ENCODE measurements around the gene RPL9. TPM values are rescaled to one million over a fixed set of nuclear protein-coding genes. Genes with fewer than 3 reads are reported as not detected.

Gene RPL9
- total RNA-seq, 1 donor from 2014 or later, result 1,701 TPM

GRCh38 chr4:39406763-39407583 is 51.7 kb downstream of the RPL9 start, which contains the start of gene KLB:
TSS of gene KLB (plus strand) at chr4:39406930. CDS start at chr4:39406950, 20 bp downstream.
- H3K9me3 ChIP-seq, result no peaks in the 10 kb centered on the region
- TF ChIP-seq CTCF (IDR thresholded peaks at IDR 0.05), result no peak
- no peaks in the 10 kb centered on the region for H3K36me3 ChIP-seq
- DNase-seq (ENCODE audit: low spot score in 2 of 2), result no peak
- H3K4me3 ChIP-seq, result no peak within 1 kb of the TSS
- no peaks in the 10 kb centered on the region for H3K4me1 ChIP-seq
- H3K27me3 ChIP-seq, result no peaks in the 10 kb centered on the region
- no peak within 1 kb of the TSS for H3K27ac ChIP-seq
- intact Hi-C loops (cut with DNase I), result no loop called here

Other genes starting within 250 kb of the RPL9 start
- gene RFC1, start 92.6 kb downstream of the RPL9 start, total RNA-seq, result 39.5 TPM
- gene KLB, start 52.0 kb downstream of the RPL9 start, total RNA-seq, result not detected
- 2.9 TPM for gene LIAS, start 134 bp upstream of the RPL9 start, total RNA-seq
- gene UGDH, start 68.5 kb upstream of the RPL9 start, total RNA-seq, result 81.1 TPM
- 48.2 TPM for gene SMIM14, start 179.9 kb upstream of the RPL9 start, total RNA-seq
- 9.7 TPM for gene UBE2K, start 239.2 kb upstream of the RPL9 start, total RNA-seq

All from ascending aorta (tissue), 2 donors.